Measurements from ENCODE around the gene USP1. TPM values are rescaled to one million over a fixed set of nuclear protein-coding genes. Genes with fewer than 3 reads are reported as not detected.

Gene USP1
- total RNA-seq, 1 experiment from 2014 or later, result 42.9 TPM

GRCh38 chr1:62428351-62428750 is 8.5 kb upstream of the USP1 start:
- no TSS peak for BruUV-seq (replicated peaks)
- Histone ChIP-seq H3K4me3 (ENCODE audit: low read depth in 2 of 2, low read length in 2 of 2) (no peak overlapping the region), H3K9me3 (ENCODE audit: control insufficient read depth, insufficient read depth, low read depth, low read length) (no peaks in the 10 kb centered on the region), H3K27me3 (ENCODE audit: control insufficient read depth, insufficient read depth, low read length) (no peaks in the 10 kb centered on the region; the same call in 1 of the 2 replicates), H3K36me3 (ENCODE audit: control insufficient read depth, insufficient read depth, low read length) (no peaks in the 10 kb centered on the region), H3K27ac (ENCODE audit: low read length) (no peak overlapping the region), H3K4me1 (ENCODE audit: control insufficient read depth, insufficient read depth, low read length) (no peaks in the 10 kb centered on the region)
- no peak for TF ChIP-seq SIN3A (IDR thresholded peaks at IDR 0.05; ENCODE audit: borderline replicate concordance, insufficient read depth, low read depth, low read length)
- TF ChIP-seq POLR2AphosphoS5 (IDR thresholded peaks at IDR 0.05; ENCODE audit: low read depth, low read length), result no peak
- TF ChIP-seq, protein P1, sequence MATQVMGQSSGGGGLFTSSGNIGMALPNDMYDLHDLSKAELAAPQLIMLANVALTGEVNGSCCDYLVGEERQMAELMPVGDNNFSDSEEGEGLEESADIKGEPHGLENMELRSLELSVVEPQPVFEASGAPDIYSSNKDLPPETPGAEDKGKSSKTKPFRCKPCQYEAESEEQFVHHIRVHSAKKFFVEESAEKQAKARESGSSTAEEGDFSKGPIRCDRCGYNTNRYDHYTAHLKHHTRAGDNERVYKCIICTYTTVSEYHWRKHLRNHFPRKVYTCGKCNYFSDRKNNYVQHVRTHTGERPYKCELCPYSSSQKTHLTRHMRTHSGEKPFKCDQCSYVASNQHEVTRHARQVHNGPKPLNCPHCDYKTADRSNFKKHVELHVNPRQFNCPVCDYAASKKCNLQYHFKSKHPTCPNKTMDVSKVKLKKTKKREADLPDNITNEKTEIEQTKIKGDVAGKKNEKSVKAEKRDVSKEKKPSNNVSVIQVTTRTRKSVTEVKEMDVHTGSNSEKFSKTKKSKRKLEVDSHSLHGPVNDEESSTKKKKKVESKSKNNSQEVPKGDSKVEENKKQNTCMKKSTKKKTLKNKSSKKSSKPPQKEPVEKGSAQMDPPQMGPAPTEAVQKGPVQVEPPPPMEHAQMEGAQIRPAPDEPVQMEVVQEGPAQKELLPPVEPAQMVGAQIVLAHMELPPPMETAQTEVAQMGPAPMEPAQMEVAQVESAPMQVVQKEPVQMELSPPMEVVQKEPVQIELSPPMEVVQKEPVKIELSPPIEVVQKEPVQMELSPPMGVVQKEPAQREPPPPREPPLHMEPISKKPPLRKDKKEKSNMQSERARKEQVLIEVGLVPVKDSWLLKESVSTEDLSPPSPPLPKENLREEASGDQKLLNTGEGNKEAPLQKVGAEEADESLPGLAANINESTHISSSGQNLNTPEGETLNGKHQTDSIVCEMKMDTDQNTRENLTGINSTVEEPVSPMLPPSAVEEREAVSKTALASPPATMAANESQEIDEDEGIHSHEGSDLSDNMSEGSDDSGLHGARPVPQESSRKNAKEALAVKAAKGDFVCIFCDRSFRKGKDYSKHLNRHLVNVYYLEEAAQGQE (IDR thresholded peaks at IDR 0.05; ENCODE audit: insufficient read depth in 1 of 2, low read depth in 2 of 2, low read length in 1 of 2), result no peak
- no peak for TF ChIP-seq CTCF (IDR thresholded peaks at IDR 0.05)
- ATAC-seq (no peak), DNase-seq (ENCODE audit: low read depth, low spot score) (no peak)
- in situ Hi-C loops (cut with HindIII; ENCODE audit: low pct_unique_long_range_greater_than_20kb, low sequenced_read_pairs) (no loop called here), intact Hi-C loops (cut with micrococcal nuclease; ENCODE audit: unreplicated experiment) (no loop called here)
- CTCF ChIA-PET, result interaction anchor here (0.6 kb wide), 2 partner anchors 12 to 261 kb away, joined by 3 read pairs; no protein-coding TSS in a partner anchor
- POLR2A ChIA-PET, result no interaction called here

GRCh38 chr1:62429581-62429980 is 7.3 kb upstream of the USP1 start:
- intact Hi-C loops (cut with micrococcal nuclease; ENCODE audit: unreplicated experiment), result no loop called here
- no peaks in the 10 kb centered on the region for H3K4me1 ChIP-seq (ENCODE audit: control insufficient read depth, insufficient read depth, low read length)
- no peaks in the 10 kb centered on the region; the same call in 1 of the 2 replicates for H3K27me3 ChIP-seq (ENCODE audit: control insufficient read depth, insufficient read depth, low read length)
- H3K9me3 ChIP-seq (ENCODE audit: control insufficient read depth, insufficient read depth, low read depth, low read length), result no peaks in the 10 kb centered on the region
- H3K36me3 ChIP-seq (ENCODE audit: control insufficient read depth, insufficient read depth, low read length), result no peaks in the 10 kb centered on the region
- ChIA-PET POLR2A (no interaction called here), CTCF (no interaction called here)
- in situ Hi-C loops (cut with HindIII; ENCODE audit: low pct_unique_long_range_greater_than_20kb, low sequenced_read_pairs), result no loop called here
- ATAC-seq (no peak), DNase-seq (ENCODE audit: low read depth, low spot score) (no peak)
- H3K4me3 ChIP-seq (ENCODE audit: low read depth in 2 of 2, low read length in 2 of 2), result no peak overlapping the region
- TF ChIP-seq, protein P1 (IDR thresholded peaks at IDR 0.05; ENCODE audit: insufficient read depth in 1 of 2, low read depth in 2 of 2, low read length in 1 of 2), result no peak
- TF ChIP-seq SIN3A (IDR thresholded peaks at IDR 0.05; ENCODE audit: borderline replicate concordance, insufficient read depth, low read depth, low read length), result no peak
- TF ChIP-seq CTCF (IDR thresholded peaks at IDR 0.05), result no peak
- TF ChIP-seq TCF7L2 (IDR thresholded peaks at IDR 0.05; ENCODE audit: low read depth, low read length), result no peak
- no peak for TF ChIP-seq POLR2AphosphoS5 (IDR thresholded peaks at IDR 0.05; ENCODE audit: low read depth, low read length)
- H3K27ac ChIP-seq (ENCODE audit: low read length), result no peak overlapping the region
- BruUV-seq (replicated peaks), result no TSS peak
